Stomach (tissue), 4 donors: ENCODE data around the gene EHD2.

Experiments used
- CTCF ChIP-seq, 7 experiments: fragments of 450-650 bp in 4 of 7; fragments of 200-600 bp in 3 of 7; sonication (generic) in 3 of 7; IDR thresholded peaks; one replicate each; pipeline ENCODE4 v1.5.1; 2016 to 2019; ENCODE audit warnings: antibody characterized with exemption in 7 of 7, control low read depth in 2 of 7, mild to moderate bottlenecking in 1 of 7
- EP300 ChIP-seq: sonication (generic); formaldehyde crosslinking; IDR thresholded peaks from one replicate; pipeline ENCODE4 v1.6.1; 2017; ENCODE audit warnings: antibody characterized with exemption
- POLR2A ChIP-seq, 4 donors: fragments of 450-650 bp; IDR thresholded peaks; one replicate each; pipeline ENCODE4 v1.6.1; 2016; ENCODE audit warnings: antibody characterized with exemption in 4 of 4, control low read depth in 2 of 4, mild to moderate bottlenecking in 1 of 4, moderate library complexity in 1 of 4
- POLR2AphosphoS5 ChIP-seq, 3 donors: sonication (generic); formaldehyde crosslinking; IDR thresholded peaks; one replicate each; pipeline ENCODE4 v1.6.1; 2016; ENCODE audit warnings: antibody characterized with exemption in 3 of 3

DNA sequence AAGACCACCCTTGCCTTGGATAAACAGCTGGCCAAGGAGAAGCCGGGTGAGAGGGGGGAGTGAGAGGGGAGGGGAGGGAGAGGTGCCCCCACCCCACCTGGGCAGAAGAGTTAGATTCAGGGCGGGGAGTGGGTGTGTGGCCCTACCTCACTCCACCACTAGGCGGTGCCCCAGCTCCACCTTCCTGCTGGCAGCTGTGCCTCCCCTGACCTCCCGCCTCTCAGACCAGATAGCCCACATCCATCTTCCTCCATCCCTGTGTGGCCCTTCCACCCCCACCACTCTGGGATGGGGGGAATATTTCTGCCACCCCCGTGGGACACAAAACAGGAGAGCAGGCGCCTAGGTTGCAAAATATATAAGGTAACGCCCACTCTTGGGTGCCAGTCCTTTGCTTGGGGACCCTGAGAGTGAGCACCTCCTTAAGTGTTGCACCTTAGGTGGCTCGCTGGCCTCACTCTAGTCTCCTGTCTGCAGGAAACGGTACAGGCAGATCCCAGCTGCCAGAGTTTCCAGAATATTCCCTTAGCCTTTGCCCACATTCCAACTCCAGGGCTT, 13.8 kb upstream of the EHD2 start:
- TF ChIP-seq CTCF (IDR thresholded peaks at IDR 0.05) (peak in 5 of 7 experiments; percentile 52 to 85 (median 75)), POLR2A (IDR thresholded peaks at IDR 0.05) (no peak), EP300 (no peak), POLR2AphosphoS5 (IDR thresholded peaks at IDR 0.05) (no peak)
